Osteoblast (primary cell): ENCODE measurements around the gene NFIC. TPM values are rescaled to one million over a fixed set of nuclear protein-coding genes. Genes with fewer than 3 reads are reported as not detected.

Experiments
- DNase-seq: peaks from one replicate; pipeline ENCODE4 v3.0.0; 2011; ENCODE audit warnings: low spot score, mixed read lengths; ENCODE audit not compliant: insufficient read length; ENCODE audit errors: missing footprints
- H2AFZ ChIP-seq: 2 replicates; pipeline ENCODE4 v1.6.0; 2011; ENCODE audit warnings: mild to moderate bottlenecking, low read length
- H3K27ac ChIP-seq: 2 replicates; pipeline ENCODE4 v1.5.1; 2011; ENCODE audit warnings: mild to moderate bottlenecking, low read depth, low read length, moderate library complexity
- H3K27me3 ChIP-seq: 2 replicates; pipeline ENCODE4 v1.6.0; 2012; ENCODE audit warnings: mild to moderate bottlenecking, control low read depth, inconsistent platforms, low read length, moderate library complexity; ENCODE audit not compliant: insufficient read depth
- H3K36me3 ChIP-seq: 2 replicates; pipeline ENCODE4 v1.5.1; 2011; ENCODE audit warnings: mild to moderate bottlenecking, low read length, control low read depth, moderate library complexity; ENCODE audit not compliant: insufficient read depth
- H3K4me1 ChIP-seq: 2 replicates; pipeline ENCODE4 v1.5.1; 2011; ENCODE audit warnings: mild to moderate bottlenecking, low read length, control low read depth, moderate library complexity; ENCODE audit not compliant: insufficient read depth
- H3K4me2 ChIP-seq: 2 replicates; pipeline ENCODE4 v1.6.0; 2011; ENCODE audit warnings: mild to moderate bottlenecking, low read length; ENCODE audit not compliant: insufficient read depth
- H3K4me3 ChIP-seq: fragments of 200-600 bp; sonication (generic); 3 replicates; pipeline ENCODE4 v1.5.1; 2012; ENCODE audit warnings: mild to moderate bottlenecking, low read length, inconsistent platforms; ENCODE audit not compliant: insufficient read depth
- H3K79me2 ChIP-seq: 2 replicates; pipeline ENCODE4 v1.6.0; 2012; ENCODE audit warnings: mild to moderate bottlenecking, low read length, control low read depth, inconsistent platforms; ENCODE audit not compliant: insufficient read depth
- H3K9me3 ChIP-seq: 2 replicates; pipeline ENCODE4 v1.5.1; 2011; ENCODE audit warnings: low read depth, low read length, control low read depth
- H4K20me1 ChIP-seq: 2 replicates; pipeline ENCODE4 v1.6.0; 2012; ENCODE audit warnings: mild to moderate bottlenecking, low read length, control low read depth; ENCODE audit not compliant: insufficient read depth
- total RNA-seq: library from RNA; depleted of rRNA; stranded (reverse); fragments of >200 nt; gene quantifications from 2 replicates; pipeline ENCODE4 v1.2.3, GENCODE V29; 2012
- TF ChIP-seq, protein P1 (sequence below): IDR thresholded peaks from 2 replicates; pipeline ENCODE4 v1.5.1; 2011; ENCODE audit warnings: mild to moderate bottlenecking, low read depth, low read length, moderate library complexity; ENCODE audit errors: extremely low read depth

The NFIC gene
- total RNA-seq, 1 donor, result 61.2 TPM

DNA sequence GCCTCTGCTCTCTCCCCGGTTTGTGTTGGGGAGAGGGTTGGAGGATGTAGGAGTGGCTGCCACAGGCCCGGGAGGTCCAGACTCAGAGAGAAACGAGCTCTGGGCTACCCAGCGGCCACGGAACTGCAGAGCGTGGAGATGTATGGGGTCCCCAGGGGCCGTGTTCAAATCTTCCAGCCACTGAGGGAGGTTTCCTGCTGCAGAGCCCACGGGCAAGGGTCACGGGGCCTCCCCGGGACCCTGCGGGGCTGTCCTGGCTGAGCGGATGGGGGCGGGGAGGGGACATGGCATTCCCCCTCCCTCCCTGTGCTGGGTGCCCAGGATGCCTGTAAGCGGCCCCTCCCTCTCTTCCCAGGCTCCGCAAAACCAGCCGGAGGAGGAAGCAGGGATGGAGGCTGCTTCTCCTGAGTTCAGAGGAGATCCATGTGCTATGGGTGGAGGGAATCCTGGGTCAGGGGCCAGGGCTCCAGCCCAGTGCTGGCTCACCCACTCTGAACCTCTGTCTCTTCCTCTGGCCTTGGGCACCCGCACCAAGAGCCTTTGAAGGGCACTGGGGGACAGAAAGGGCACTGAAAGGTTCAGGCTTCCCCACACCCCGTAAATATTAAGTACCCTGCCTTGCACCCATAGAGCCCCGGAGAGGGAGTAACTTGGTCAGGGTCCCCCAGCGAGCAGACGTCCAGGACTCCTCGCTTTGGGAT is 91.3 kb downstream of the NFIC start:
- no peaks in the 10 kb centered on the region for H3K9me3 ChIP-seq
- DNase-seq, result peak; percentile 91
- H2AFZ ChIP-seq, result no peak overlapping the region
- TF ChIP-seq, protein P1, sequence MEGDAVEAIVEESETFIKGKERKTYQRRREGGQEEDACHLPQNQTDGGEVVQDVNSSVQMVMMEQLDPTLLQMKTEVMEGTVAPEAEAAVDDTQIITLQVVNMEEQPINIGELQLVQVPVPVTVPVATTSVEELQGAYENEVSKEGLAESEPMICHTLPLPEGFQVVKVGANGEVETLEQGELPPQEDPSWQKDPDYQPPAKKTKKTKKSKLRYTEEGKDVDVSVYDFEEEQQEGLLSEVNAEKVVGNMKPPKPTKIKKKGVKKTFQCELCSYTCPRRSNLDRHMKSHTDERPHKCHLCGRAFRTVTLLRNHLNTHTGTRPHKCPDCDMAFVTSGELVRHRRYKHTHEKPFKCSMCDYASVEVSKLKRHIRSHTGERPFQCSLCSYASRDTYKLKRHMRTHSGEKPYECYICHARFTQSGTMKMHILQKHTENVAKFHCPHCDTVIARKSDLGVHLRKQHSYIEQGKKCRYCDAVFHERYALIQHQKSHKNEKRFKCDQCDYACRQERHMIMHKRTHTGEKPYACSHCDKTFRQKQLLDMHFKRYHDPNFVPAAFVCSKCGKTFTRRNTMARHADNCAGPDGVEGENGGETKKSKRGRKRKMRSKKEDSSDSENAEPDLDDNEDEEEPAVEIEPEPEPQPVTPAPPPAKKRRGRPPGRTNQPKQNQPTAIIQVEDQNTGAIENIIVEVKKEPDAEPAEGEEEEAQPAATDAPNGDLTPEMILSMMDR, result no peak
- peaks cover 47% of the 10 kb centered on the region for H3K36me3 ChIP-seq
- peaks cover 55% of the 10 kb centered on the region for H4K20me1 ChIP-seq
- H3K4me3 ChIP-seq, result no peak overlapping the region
- H3K27ac ChIP-seq, result peak overlapping the region; percentile 93
- H3K79me2 ChIP-seq, result peaks cover 77% of the 10 kb centered on the region
- H3K27me3 ChIP-seq, result no peaks in the 10 kb centered on the region
- H3K4me1 ChIP-seq, result peaks cover 33% of the 10 kb centered on the region
- H3K4me2 ChIP-seq, result no peak overlapping the region

DNA sequence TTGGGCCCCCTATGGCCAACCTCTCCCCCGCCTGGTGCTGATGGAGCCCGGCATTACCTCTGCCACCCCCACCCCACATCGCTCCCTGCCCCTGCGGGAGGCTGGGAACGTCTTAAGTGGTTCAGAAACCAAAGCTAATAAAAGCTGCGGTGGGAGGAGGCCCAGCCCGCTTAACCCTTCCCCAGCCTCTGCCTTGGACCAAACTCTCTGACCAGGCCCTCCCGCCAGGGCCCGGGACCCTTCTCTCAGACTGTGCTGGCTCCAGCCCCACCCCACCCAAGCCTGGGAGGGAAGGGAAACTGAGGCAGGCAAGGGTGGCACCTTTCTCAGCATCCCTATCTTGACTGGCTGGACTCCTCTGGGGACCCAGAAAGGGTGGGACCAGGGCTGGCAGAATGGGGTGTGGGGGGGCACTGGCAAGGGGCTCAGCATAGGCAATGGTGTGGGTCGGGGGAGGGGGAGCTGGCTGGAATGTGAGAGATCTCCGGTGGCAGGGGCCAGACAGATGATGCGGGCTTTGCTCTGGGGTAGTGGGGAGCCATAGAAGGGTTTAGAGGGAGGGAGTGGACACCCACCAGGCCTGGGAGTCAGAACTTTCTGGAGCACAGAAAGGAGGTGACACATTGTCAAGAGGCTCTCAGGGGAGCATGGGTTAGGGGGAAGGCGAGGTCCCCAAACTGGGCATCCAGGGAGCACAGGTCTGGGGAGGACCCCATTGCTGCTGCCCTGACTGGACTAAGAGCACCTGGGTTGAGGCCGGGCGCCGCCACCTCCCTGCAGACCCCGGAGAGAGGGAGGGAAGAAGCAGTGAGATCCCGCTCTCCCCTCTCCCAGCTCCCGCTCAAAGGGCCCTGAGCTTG is 92.1 kb downstream of the NFIC start:
- H2AFZ ChIP-seq, result no peak overlapping the region
- H4K20me1 ChIP-seq, result peaks cover 55% of the 10 kb centered on the region
- peak; percentile 94 for DNase-seq
- TF ChIP-seq, protein P1, result no peak
- peak overlapping the region; percentile 93 for H3K27ac ChIP-seq
- H3K4me2 ChIP-seq, result peak overlapping the region; percentile 51
- H3K9me3 ChIP-seq, result no peaks in the 10 kb centered on the region
- no peaks in the 10 kb centered on the region for H3K27me3 ChIP-seq
- peaks cover 70% of the 10 kb centered on the region for H3K79me2 ChIP-seq
- H3K36me3 ChIP-seq, result peaks cover 45% of the 10 kb centered on the region
- peaks cover 33% of the 10 kb centered on the region for H3K4me1 ChIP-seq
- H3K4me3 ChIP-seq, result no peak overlapping the region

DNA sequence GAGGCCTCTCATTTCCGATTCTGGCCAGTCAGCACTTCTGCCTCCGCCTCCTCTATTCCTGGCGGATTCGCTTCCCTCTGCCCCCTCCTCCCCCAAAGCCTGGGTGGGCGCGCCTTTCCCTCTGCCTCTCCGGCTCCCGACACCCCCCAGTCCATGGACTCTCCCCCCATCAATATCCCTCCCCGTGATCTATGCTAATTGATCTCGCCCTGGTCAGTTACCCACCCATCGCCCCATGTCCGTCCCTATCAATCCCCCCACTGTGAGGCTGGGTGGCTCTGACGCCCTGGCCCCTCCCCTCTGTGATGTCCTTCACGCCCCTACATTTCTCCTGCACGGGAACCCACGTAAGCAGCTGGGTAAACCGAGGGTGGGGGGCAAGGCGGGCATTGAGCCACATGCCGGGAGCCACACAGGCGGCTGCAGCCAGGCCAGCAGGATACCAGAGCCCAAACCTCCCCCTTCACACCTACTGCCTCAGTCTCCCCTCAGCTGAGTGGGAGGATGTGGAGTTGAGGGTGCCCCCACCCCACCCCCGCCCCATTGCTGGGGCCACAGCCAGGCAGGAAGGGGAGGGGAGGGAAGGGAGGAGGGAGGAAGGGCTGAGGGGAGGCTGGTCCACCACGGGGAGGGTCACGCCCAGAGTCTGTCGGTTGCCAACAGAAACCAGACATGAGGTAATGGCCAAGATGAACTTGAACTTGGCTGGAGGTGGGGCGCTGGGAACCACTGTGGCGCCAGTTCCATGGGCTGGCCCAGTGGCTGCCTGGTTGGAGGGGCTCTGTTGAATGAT is 92.9 kb downstream of the NFIC start:
- peak; percentile 100 for DNase-seq
- Histone ChIP-seq H3K27me3 (no peaks in the 10 kb centered on the region), H3K4me3 (peak overlapping the region; percentile 22), H3K36me3 (peaks cover 37% of the 10 kb centered on the region), H3K4me2 (peak overlapping the region; percentile 51), H3K79me2 (peaks cover 61% of the 10 kb centered on the region), H4K20me1 (peaks cover 51% of the 10 kb centered on the region), H3K4me1 (peaks cover 33% of the 10 kb centered on the region), H2AFZ (no peak overlapping the region), H3K27ac (peak overlapping the region; percentile 93), H3K9me3 (no peaks in the 10 kb centered on the region)
- TF ChIP-seq, protein P1, result no peak
